ENCODE measurements around the gene KIAA0319L. TPM values are rescaled to one million over a fixed set of nuclear protein-coding genes. Genes with fewer than 3 reads are reported as not detected.

The KIAA0319L gene
- total and polyA plus RNA-seq, 4 donors = 27.0 to 107 (median 27.9) TPM

GRCh38 chr1:35553851-35554250 is 3.4 kb downstream of the KIAA0319L start:
- Histone ChIP-seq H3K9ac (ENCODE audit: low read depth in 1 of 2, low read length in 2 of 2) (no peak overlapping the region), H3K9me3 (ENCODE audit: control insufficient read depth in 4 of 4, low read length in 3 of 4) (no peaks in the 10 kb centered on the region), H3K4me1 (ENCODE audit: control insufficient read depth in 4 of 4, insufficient read depth in 4 of 4, low read length in 3 of 4) (peaks cover 2 to 48% (median 41%) of the 10 kb centered on the region in 4 donors), H3K36me3 (ENCODE audit: control insufficient read depth in 4 of 4, insufficient read depth in 3 of 4, low read depth in 1 of 4, low read length in 3 of 4) (peaks cover 1 to 25% (median 21%) of the 10 kb centered on the region in 4 donors), H3K27ac (ENCODE audit: low read depth in 1 of 2, low read length in 2 of 2) (no peak overlapping the region), H3K27me3 (ENCODE audit: control insufficient read depth in 4 of 4, insufficient read depth in 4 of 4, low read length in 3 of 4) (no peaks in the 10 kb centered on the region), H3K4me3 (ENCODE audit: low read depth in 1 of 3, low read length in 3 of 3) (no peak overlapping the region)
- DNase-seq (ENCODE audit: low spot score) = no peak
- 63% methylated on average over 2 of the region's 2 CpGs for WGBS
- no peak for TF ChIP-seq NR2F2 (IDR thresholded peaks at IDR 0.05)
- TF ChIP-seq FOXA1 (IDR thresholded peaks at IDR 0.05) = no peak
- TF ChIP-seq RXRA (IDR thresholded peaks at IDR 0.05) = no peak
- no peak for TF ChIP-seq EGR1 (IDR thresholded peaks at IDR 0.05; ENCODE audit: low read depth in 2 of 2)
- TF ChIP-seq CTCF (IDR thresholded peaks at IDR 0.05; ENCODE audit: low read depth, low read length, missing input control) = no peak
- no peak for TF ChIP-seq ATF3 (IDR thresholded peaks at IDR 0.05)
- TF ChIP-seq MAX (IDR thresholded peaks at IDR 0.05) = no peak
- no peak for TF ChIP-seq TAF1 (conservative IDR thresholded peaks at IDR 0.05)
- TF ChIP-seq HNF4G (IDR thresholded peaks at IDR 0.05) = no peak
- no peak for TF ChIP-seq HNF4A (conservative IDR thresholded peaks at IDR 0.05)
- no peak for TF ChIP-seq SP1 (IDR thresholded peaks at IDR 0.05)
- TF ChIP-seq REST (IDR thresholded peaks at IDR 0.05) = no peak
- TF ChIP-seq ZBTB33 (IDR thresholded peaks at IDR 0.05) = no peak
- TF ChIP-seq JUND (IDR thresholded peaks at IDR 0.05) = no peak
- no peak for TF ChIP-seq FOXA2 (IDR thresholded peaks at IDR 0.05)
- TF ChIP-seq GABPA (IDR thresholded peaks at IDR 0.05 in 1 of 2, conservative IDR thresholded peaks at IDR 0.05 in 1 of 2) = no peak
- TF ChIP-seq YY1 (IDR thresholded peaks at IDR 0.05) = no peak
- no peak for TF ChIP-seq RAD21 (IDR thresholded peaks at IDR 0.05)

Measured in liver (tissue), 9 donors.